Stimulated activated effector memory CD8-positive, alpha-beta T cell treated with anti-CD3 and anti-CD28 coated beads, Interleukin-12 subunit alpha, Interleukin-12 subunit beta, amount 100 ng/mL, for 72 hours (primary cell): ENCODE results near the gene IBSP.

Experiments
- ATAC-seq: fragments of 150-1000 bp; cut with Tn5 transposase; 2 replicates; pipeline ENCODE4 v1.10.0; 2021
- DNase-seq, 2 donors: peaks; one replicate each; pipeline ENCODE4 v3.0.0; 2021 to 2022; ENCODE audit warnings: low spot score in 2 of 2
- H3K27ac Mint-ChIP-seq: one replicate; pipeline ENCODE4 v1.8.0; 2022; ENCODE audit warnings: mild to moderate bottlenecking, mixed read lengths
- H3K36me3 Mint-ChIP-seq: one replicate; pipeline ENCODE4 v1.8.0; 2022; ENCODE audit warnings: mild to moderate bottlenecking, mixed read lengths
- H3K4me1 Mint-ChIP-seq: one replicate; pipeline ENCODE4 v1.8.0; 2022; ENCODE audit warnings: mixed read lengths
- H3K4me3 Mint-ChIP-seq: one replicate; pipeline ENCODE4 v1.8.0; 2022; ENCODE audit warnings: mild to moderate bottlenecking, mixed read lengths
- H3K9me3 Mint-ChIP-seq: one replicate; pipeline ENCODE4 v1.8.0; 2022; ENCODE audit warnings: mixed read lengths

The IBSP gene

GRCh38 chr4:87851332-87851731, 52.0 kb downstream of the IBSP start:
- ATAC-seq (no peak), DNase-seq (no peak)
- Mint-ChIP-seq H3K27ac (no peak overlapping the region), H3K4me1 (peaks cover 5% of the 10 kb centered on the region), H3K4me3 (no peak overlapping the region), H3K36me3 (no peaks in the 10 kb centered on the region), H3K9me3 (no peaks in the 10 kb centered on the region)

GRCh38 chr4:87851953-87852352, 52.6 kb downstream of the IBSP start:
- Mint-ChIP-seq H3K36me3 (no peaks in the 10 kb centered on the region), H3K4me1 (peaks cover 5% of the 10 kb centered on the region), H3K27ac (no peak overlapping the region), H3K4me3 (no peak overlapping the region), H3K9me3 (no peaks in the 10 kb centered on the region)
- DNase-seq (no peak), ATAC-seq (no peak)

- Mint-ChIP-seq H3K9me3 (no peaks in the 10 kb centered on the region), H3K36me3 (no peaks in the 10 kb centered on the region), H3K4me3 (no peak overlapping the region), H3K27ac (no peak overlapping the region), H3K4me1 (peaks cover 5% of the 10 kb centered on the region)
- no peak for ATAC-seq
- no peak for DNase-seq
These were observed 53.8 kb downstream of the IBSP start for GRCh38 chr4:87853108-87853507.

DNA sequence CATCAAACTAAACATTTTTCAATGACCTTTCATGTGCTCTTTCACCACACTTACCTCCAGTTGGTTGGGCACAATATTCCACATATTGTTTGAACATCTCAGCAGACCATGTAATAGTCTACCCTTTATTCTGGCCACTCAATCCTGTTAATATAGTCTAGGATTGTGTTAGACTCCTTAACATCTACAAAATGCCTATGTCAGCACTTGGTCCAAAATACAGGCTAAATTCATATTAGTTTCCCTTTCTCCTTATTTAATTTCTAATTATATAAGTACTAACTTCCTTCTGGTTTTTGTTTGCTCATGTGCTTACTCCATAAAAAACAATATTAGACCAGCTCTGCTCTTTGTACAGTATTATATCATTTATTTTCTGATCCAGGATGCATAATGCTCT, 54.5 kb downstream of the IBSP start:
- Mint-ChIP-seq H3K27ac (no peak overlapping the region), H3K9me3 (no peaks in the 10 kb centered on the region), H3K4me1 (peaks cover 5% of the 10 kb centered on the region), H3K36me3 (no peaks in the 10 kb centered on the region), H3K4me3 (no peak overlapping the region)
- ATAC-seq (no peak), DNase-seq (no peak)

DNA sequence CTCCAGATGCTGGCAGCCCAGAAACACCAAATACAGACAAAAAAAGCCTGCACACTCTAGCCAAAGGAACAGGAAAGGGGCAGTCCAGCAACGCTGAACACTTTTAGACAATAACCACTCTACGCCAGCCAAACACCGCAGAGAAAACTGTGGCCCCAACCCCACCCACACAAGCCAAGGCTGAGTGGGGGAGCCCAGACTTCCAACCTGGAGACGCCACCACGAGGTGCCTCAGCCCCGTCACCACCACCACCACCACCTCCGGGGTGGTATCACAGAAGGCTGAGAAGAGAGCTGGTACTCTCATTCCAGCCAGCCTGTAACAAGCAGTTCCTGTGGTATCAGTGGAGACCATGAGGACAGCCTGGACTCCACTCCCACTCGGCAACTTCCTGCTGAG, 56.2 kb downstream of the IBSP start:
- DNase-seq: no peak
- no peak overlapping the region for H3K4me3 Mint-ChIP-seq
- no peak overlapping the region for H3K27ac Mint-ChIP-seq
- no peaks in the 10 kb centered on the region for H3K36me3 Mint-ChIP-seq
- no peaks in the 10 kb centered on the region for H3K4me1 Mint-ChIP-seq
- peak; percentile 65 for ATAC-seq
- no peaks in the 10 kb centered on the region for H3K9me3 Mint-ChIP-seq

DNA sequence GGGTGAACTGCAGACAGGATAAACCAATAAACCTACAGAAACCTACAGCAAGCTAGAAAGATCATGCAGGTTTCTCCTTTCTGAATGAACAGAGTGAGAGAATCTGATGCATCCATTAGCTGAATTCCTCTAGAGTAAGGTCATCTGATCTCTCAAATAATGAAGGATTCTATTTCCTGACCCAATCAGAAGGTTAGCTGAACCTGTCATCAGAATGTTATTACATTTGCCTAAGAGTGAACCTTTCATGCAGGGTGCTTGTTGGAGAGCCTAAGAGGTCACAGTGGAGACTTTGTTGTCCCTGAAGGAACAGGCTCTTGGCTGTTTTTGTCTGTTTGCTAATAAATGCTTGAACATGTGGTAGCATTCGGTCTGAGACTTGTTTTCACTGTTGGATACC, 57.5 kb downstream of the IBSP start:
- no peak overlapping the region for H3K27ac Mint-ChIP-seq
- no peaks in the 10 kb centered on the region for H3K36me3 Mint-ChIP-seq
- no peaks in the 10 kb centered on the region for H3K9me3 Mint-ChIP-seq
- DNase-seq (no peak), ATAC-seq (no peak)
- no peaks in the 10 kb centered on the region for H3K4me1 Mint-ChIP-seq
- H3K4me3 Mint-ChIP-seq: no peak overlapping the region

GRCh38 chr4:87857789-87858188, 58.4 kb downstream of the IBSP start:
- no peaks in the 10 kb centered on the region for H3K4me1 Mint-ChIP-seq
- ATAC-seq (no peak), DNase-seq (no peak)
- no peak overlapping the region for H3K27ac Mint-ChIP-seq
- H3K4me3 Mint-ChIP-seq: no peak overlapping the region
- no peaks in the 10 kb centered on the region for H3K9me3 Mint-ChIP-seq
- H3K36me3 Mint-ChIP-seq: no peaks in the 10 kb centered on the region
